IMR-90 (cell line): Measurements from ENCODE around the gene STMN3. TPM values are rescaled to one million over a fixed set of nuclear protein-coding genes. Genes with fewer than 3 reads are reported as not detected.
A peak's percentile ranks its signal among the peaks of the same experiment; 100 is the strongest.

ENCODE experiments used
- ATAC-seq: fragments of 200-7000 bp; cut with Tn5 transposase; 2 replicates; pipeline ENCODE4 v1.9.1; 2020; ENCODE audit warnings: low read depth, mild to moderate bottlenecking, moderate library complexity
- BruUV-seq: library from RNA; stranded (reverse); fragments of 400-500 nt; replicated peaks from 2 replicates; lab custom pipeline; 2021; lab: Mats Ljungman, UMichigan
- CTCF ChIA-PET: fragments of 300-600 bp; formaldehyde crosslinking; extraction: SDS; loops from one replicate; lab custom pipeline; 2021; ENCODE audit warnings: antibody characterized with exemption; lab: Yijun Ruan, JAX
- POLR2A ChIA-PET: fragments of 300-600 bp; sonication (Branson Sonifier 250); formaldehyde crosslinking; loops from one replicate; lab custom pipeline; 2022; ENCODE audit warnings: antibody characterized with exemption; ENCODE audit not compliant: unreplicated experiment; lab: Charles Lee
- DNase-seq: peaks from one replicate; pipeline ENCODE4 v3.0.0; 2013
- H2AFZ ChIP-seq: replicated peaks from 2 replicates; pipeline ENCODE3; 2013; ENCODE audit warnings: low read length, mild to moderate bottlenecking; ENCODE audit not compliant: poor library complexity
- H2AK5ac ChIP-seq: 2 replicates; pipeline ENCODE4 v1.6.1; 2013; ENCODE audit warnings: low read depth, low read length, inconsistent platforms
- H2AK9ac ChIP-seq: replicated peaks from 2 replicates; pipeline ENCODE3; 2013; ENCODE audit warnings: mild to moderate bottlenecking, low read depth, low read length, moderate library complexity; ENCODE audit not compliant: poor library complexity
- H2BK120ac ChIP-seq: 2 replicates; pipeline ENCODE4 v1.6.1; 2013; ENCODE audit warnings: low read depth, low read length, inconsistent platforms
- H2BK15ac ChIP-seq: 3 replicates; pipeline ENCODE4 v1.6.1; 2013; ENCODE audit warnings: low read depth, low read length, inconsistent platforms
- H2BK20ac ChIP-seq: 2 replicates; pipeline ENCODE4 v1.6.1; 2013; ENCODE audit warnings: low read depth, mild to moderate bottlenecking, inconsistent platforms, low read length, moderate library complexity
- H2BK5ac ChIP-seq: 2 replicates; pipeline ENCODE4 v1.6.1; 2013; ENCODE audit warnings: mild to moderate bottlenecking, low read depth, low read length, inconsistent platforms; ENCODE audit not compliant: poor library complexity, severe bottlenecking
- H3K14ac ChIP-seq: replicated peaks from 2 replicates; pipeline ENCODE4 v1.6.1; 2013; ENCODE audit warnings: low read depth, low read length, inconsistent platforms
- H3K18ac ChIP-seq: 2 replicates; pipeline ENCODE4 v1.6.1; 2013; ENCODE audit warnings: low read depth, low read length, control low read depth
- H3K23ac ChIP-seq: 2 replicates; pipeline ENCODE4 v1.6.1; 2013; ENCODE audit warnings: low read depth, low read length, inconsistent platforms
- H3K27ac ChIP-seq: 2 replicates; pipeline ENCODE4 v1.5.1; 2013; ENCODE audit warnings: mild to moderate bottlenecking, control low read depth, low read length; ENCODE audit not compliant: insufficient read depth
- H3K27me3 ChIP-seq: 2 replicates; pipeline ENCODE4 v1.6.1; 2013; ENCODE audit warnings: low read length; ENCODE audit not compliant: control insufficient read depth, insufficient read depth
- H3K36me3 ChIP-seq: 2 replicates; pipeline ENCODE4 v1.6.1; 2013; ENCODE audit warnings: low read length, mixed read lengths; ENCODE audit not compliant: control insufficient read depth, insufficient read depth
- H3K4ac ChIP-seq: 2 replicates; pipeline ENCODE4 v1.6.1; 2013; ENCODE audit warnings: low read depth, low read length, inconsistent platforms
- H3K4me1 ChIP-seq: 2 replicates; pipeline ENCODE4 v1.6.1; 2013; ENCODE audit warnings: low read length, mixed read lengths; ENCODE audit not compliant: control insufficient read depth, insufficient read depth
- H3K4me2 ChIP-seq: 2 replicates; pipeline ENCODE4 v1.6.1; 2013; ENCODE audit warnings: low read depth, mild to moderate bottlenecking, control low read depth, low read length, moderate library complexity
- H3K4me3 ChIP-seq: 2 replicates; pipeline ENCODE4 v1.5.1; 2013; ENCODE audit warnings: low read depth, mild to moderate bottlenecking, control low read depth, low read length, moderate library complexity; ENCODE audit not compliant: insufficient read depth
- H3K56ac ChIP-seq: 2 replicates; pipeline ENCODE4 v1.6.1; 2013; ENCODE audit warnings: low read length, inconsistent platforms; ENCODE audit not compliant: insufficient read depth; ENCODE audit errors: extremely low read depth
- H3K79me1 ChIP-seq, 2 experiments: 2 replicates each; pipeline ENCODE4 v1.6.1; 2013; ENCODE audit warnings: low read length in 2 of 2, inconsistent platforms in 1 of 2, low read depth in 1 of 2
- H3K9ac ChIP-seq: 2 replicates; pipeline ENCODE4 v1.6.1; 2013; ENCODE audit warnings: low read depth, low read length, control low read depth
- H3K9me1 ChIP-seq: 2 replicates; pipeline ENCODE4 v1.6.1; 2013; ENCODE audit warnings: low read length, inconsistent platforms; ENCODE audit not compliant: insufficient read depth
- H3K9me3 ChIP-seq: 2 replicates; pipeline ENCODE4 v1.6.1; 2013; ENCODE audit warnings: low read length; ENCODE audit not compliant: control insufficient read depth, insufficient read depth
- H4K20me1 ChIP-seq: 2 replicates; pipeline ENCODE4 v1.6.1; 2013; ENCODE audit warnings: low read length, inconsistent platforms; ENCODE audit not compliant: insufficient read depth
- H4K5ac ChIP-seq: 2 replicates; pipeline ENCODE4 v1.6.1; 2013; ENCODE audit warnings: mild to moderate bottlenecking, low read depth, low read length, control low read depth
- H4K8ac ChIP-seq, 2 experiments: 2 replicates each; pipeline ENCODE4 v1.6.1; 2013; ENCODE audit warnings: low read depth in 2 of 2, low read length in 2 of 2, control low read depth in 1 of 2, inconsistent platforms in 1 of 2
- H4K91ac ChIP-seq: 2 replicates; pipeline ENCODE4 v1.6.1; 2013; ENCODE audit warnings: low read depth, low read length, inconsistent platforms; ENCODE audit not compliant: insufficient read depth
- CEBPB ChIP-seq: IDR thresholded peaks from 2 replicates; pipeline ENCODE4 v1.6.1; 2012; ENCODE audit warnings: low read depth, low read length, improper control_type of control experiment
- CHD1 ChIP-seq: IDR thresholded peaks from 2 replicates; pipeline ENCODE4 v1.6.1; 2012; ENCODE audit warnings: low read depth, low read length, improper control_type of control experiment
- WGBS, 2 experiments: methylation state at CpG; one replicate each; pipeline versions ENCODE4 v1.1.5 to v1.1.7; 2013; ENCODE audit warnings: missing lambda C conversion rate in 2 of 2; ENCODE audit not compliant: insufficient read length in 1 of 2; ENCODE audit errors: extremely low coverage in 2 of 2; 5-methylcytosine and 5-hydroxymethylcytosine counted together
- dilution Hi-C: fragments of 300-500 bp; cut with HindIII; formaldehyde crosslinking; loops from one replicate; pipeline ENCODE4 v1.14.3; 2018; ENCODE audit warnings: low sequenced_read_pairs; ENCODE audit not compliant: unreplicated experiment
- in situ Hi-C: fragments of 300-500 bp; cut with MboI; formaldehyde crosslinking; loops from 3 replicates; pipeline ENCODE4 v1.14.3; 2019; ENCODE audit warnings: low sequenced_read_pairs, inconsistent platforms, mixed read lengths
- intact Hi-C: fragments of 100-400 bp; cut with micrococcal nuclease; formaldehyde crosslinking; loops from 2 replicates; pipeline ENCODE4 v1.10.0; 2022
- polyA plus RNA-seq, 3 experiments: library from polyadenylated mRNA; depleted of rRNA; stranded (reverse); fragments of >200 nt; gene quantifications; 2 replicates each; pipeline ENCODE4 v1.2.3, GENCODE V29; 2012; ENCODE audit warnings: low replicate concordance in 1 of 3
- total RNA-seq: library from RNA; depleted of rRNA; stranded (reverse); fragments of >200 nt; gene quantifications from 2 replicates; pipeline ENCODE4 v1.2.3, GENCODE V29; 2012

STMN3 gene
- total and polyA plus RNA-seq, 2 of the 4 experiments (the other 2 are of a cell fraction): 20.3 to 62.3 TPM

DNA sequence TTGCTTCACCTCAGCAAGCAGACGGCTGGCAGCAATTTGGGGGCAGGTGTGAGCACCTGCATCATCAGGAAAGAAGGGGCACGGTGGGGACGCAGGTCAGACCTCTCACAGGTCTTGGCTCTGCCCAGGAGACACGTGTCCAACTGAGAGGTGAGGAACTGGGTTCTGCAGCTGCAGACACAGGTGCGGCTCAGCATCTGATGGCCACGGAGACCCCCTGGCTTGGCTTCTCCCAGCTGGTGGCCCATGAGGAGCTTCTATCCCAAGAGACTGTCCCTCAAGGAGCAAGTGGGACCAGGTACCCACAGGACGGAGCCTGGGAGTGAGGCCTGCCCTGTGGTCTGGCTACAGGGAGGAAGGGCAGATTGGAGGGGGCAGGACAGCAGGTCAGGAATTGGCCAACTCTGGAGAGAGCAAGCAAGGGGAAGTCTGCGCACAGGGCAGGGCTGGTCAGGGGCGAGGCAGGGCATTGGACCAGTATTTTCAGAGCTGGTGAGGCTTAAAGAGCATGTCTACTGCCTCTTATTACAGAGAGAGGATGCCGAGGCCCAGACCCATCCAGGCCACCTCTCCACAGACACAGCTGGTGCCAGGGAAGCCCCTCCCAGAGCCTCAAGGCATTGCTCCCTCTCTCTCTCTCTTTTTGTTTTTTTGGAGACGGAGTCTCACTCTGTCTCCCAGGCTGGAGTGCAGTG lies 4.2 kb downstream of the STMN3 start:
- Histone ChIP-seq H2AK9ac (no peak overlapping the region), H2BK120ac (no peak overlapping the region), H3K4me3 (no peak overlapping the region), H4K5ac (no peak overlapping the region), H3K56ac (no peak overlapping the region), H3K9me1 (no peaks in the 10 kb centered on the region; the same call in 1 of the 2 replicates), H3K9ac (no peak overlapping the region), H3K18ac (no peak overlapping the region), H3K4me2 (no peak overlapping the region), H2BK20ac (no peak overlapping the region), H3K4me1 (peaks cover 4% of the 10 kb centered on the region; the same call in 1 of the 2 replicates), H3K4ac (no peak overlapping the region), H4K20me1 (peaks cover 14% of the 10 kb centered on the region), H3K14ac (no peak overlapping the region), H2AFZ (peak overlapping the region; percentile 32), H3K23ac (no peak overlapping the region), H4K91ac (no peak overlapping the region), H3K27ac (no peak overlapping the region), H3K9me3 (no peaks in the 10 kb centered on the region), H2BK5ac (no peak overlapping the region), H4K8ac (no peak overlapping the region), H3K79me1 (peaks cover 0 to 9% of the 10 kb centered on the region in 2 experiments; a peak in 2 of 4 replicates), H3K36me3 (no peaks in the 10 kb centered on the region), H3K27me3 (no peaks in the 10 kb centered on the region), H2AK5ac (no peak overlapping the region), H2BK15ac (no peak overlapping the region)
- DNase-seq (no peak), ATAC-seq (no peak)
- intact Hi-C loops (no loop called here), in situ Hi-C loops (no loop called here), dilution Hi-C loops (no loop called here)
- CTCF ChIA-PET: no interaction called here
- no TSS peak for BruUV-seq
- no peak for TF ChIP-seq CEBPB
- no peak for TF ChIP-seq CHD1
- POLR2A ChIA-PET: no interaction called here
- 70% methylated on average over 3 of the region's 11 CpGs; no CpG with 5 or more reads in 1 of the 2 experiments for WGBS, 2 experiments
